Neural cell (in vitro differentiated cells): ENCODE results near the gene LYSMD1.

Source experiments
- MXI1 ChIP-seq: fragments of 450-650 bp; conservative IDR thresholded peaks from 2 replicates; pipeline ENCODE4 v1.6.1; 2014; ENCODE audit warnings: antibody characterized with exemption, mild to moderate bottlenecking; ENCODE audit not compliant: poor library complexity, severe bottlenecking
- TAF1 ChIP-seq: IDR thresholded peaks from 2 replicates; pipeline ENCODE4 v1.6.1; 2012; ENCODE audit warnings: low read depth
- TF ChIP-seq, protein P1 (sequence below): fragments of 450-650 bp; IDR thresholded peaks from 2 replicates; pipeline ENCODE4 v1.5.1; 2014; ENCODE audit warnings: antibody characterized with exemption, mild to moderate bottlenecking, moderate library complexity; ENCODE audit not compliant: poor library complexity, severe bottlenecking

DNA sequence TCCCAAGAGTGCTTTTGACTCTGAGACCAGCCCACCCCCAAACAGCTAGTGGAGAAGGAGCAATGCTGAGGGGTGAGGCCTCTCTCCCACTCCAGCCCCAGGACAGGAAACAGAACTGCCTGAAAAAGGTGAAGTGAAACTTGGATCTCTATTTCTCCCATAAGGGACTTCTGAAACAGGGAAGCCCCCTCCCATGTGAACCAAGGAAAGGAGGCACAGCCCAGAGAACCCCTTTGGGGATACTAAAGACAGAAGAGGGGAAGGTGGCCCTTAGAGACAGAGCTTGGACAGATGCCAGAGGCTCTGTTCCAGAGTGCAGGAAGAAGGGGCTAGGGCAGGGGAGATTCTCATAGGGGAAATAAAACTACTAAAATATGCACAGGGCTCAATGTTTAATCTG lies 6.3 kb downstream of the LYSMD1 start:
- TF ChIP-seq, protein P1, sequence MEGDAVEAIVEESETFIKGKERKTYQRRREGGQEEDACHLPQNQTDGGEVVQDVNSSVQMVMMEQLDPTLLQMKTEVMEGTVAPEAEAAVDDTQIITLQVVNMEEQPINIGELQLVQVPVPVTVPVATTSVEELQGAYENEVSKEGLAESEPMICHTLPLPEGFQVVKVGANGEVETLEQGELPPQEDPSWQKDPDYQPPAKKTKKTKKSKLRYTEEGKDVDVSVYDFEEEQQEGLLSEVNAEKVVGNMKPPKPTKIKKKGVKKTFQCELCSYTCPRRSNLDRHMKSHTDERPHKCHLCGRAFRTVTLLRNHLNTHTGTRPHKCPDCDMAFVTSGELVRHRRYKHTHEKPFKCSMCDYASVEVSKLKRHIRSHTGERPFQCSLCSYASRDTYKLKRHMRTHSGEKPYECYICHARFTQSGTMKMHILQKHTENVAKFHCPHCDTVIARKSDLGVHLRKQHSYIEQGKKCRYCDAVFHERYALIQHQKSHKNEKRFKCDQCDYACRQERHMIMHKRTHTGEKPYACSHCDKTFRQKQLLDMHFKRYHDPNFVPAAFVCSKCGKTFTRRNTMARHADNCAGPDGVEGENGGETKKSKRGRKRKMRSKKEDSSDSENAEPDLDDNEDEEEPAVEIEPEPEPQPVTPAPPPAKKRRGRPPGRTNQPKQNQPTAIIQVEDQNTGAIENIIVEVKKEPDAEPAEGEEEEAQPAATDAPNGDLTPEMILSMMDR: no peak
- no peak for TF ChIP-seq MXI1
- TF ChIP-seq TAF1: no peak
